ENCODE data around the gene FAM168B. TPM values are rescaled to one million over a fixed set of nuclear protein-coding genes. Genes with fewer than 3 reads are reported as not detected.

Gene FAM168B
- total and polyA plus RNA-seq, 12 donors, result 17.3 to 112 (median 85.0) TPM

- Histone ChIP-seq H3K9me3 (no peaks in the 10 kb centered on the region), H3K4me3 (no peak overlapping the region), H3K36me3 (no peaks in the 10 kb centered on the region), H3K4me1 (no peaks in the 10 kb centered on the region), H3K27ac (no peak overlapping the region), H3K27me3 (peaks cover 0 to 41% (median 14%) of the 10 kb centered on the region in 7 donors)
- no peak for TF ChIP-seq CTCF (IDR thresholded peaks at IDR 0.05)
- intact Hi-C loops (cut with DNase I), result no loop called here
- 90 to 92% methylated on average over 11 of the region's 11 CpGs for WGBS, 2 donors
- no peak for ATAC-seq
- no peak for DNase-seq
Measured at GRCh38 chr2:131015764-131016163, 77.5 kb downstream of the FAM168B start.

- Histone ChIP-seq H3K27me3 (peaks cover 0 to 47% (median 23%) of the 10 kb centered on the region in 7 donors), H3K27ac (no peak overlapping the region), H3K36me3 (no peaks in the 10 kb centered on the region), H3K4me1 (no peaks in the 10 kb centered on the region), H3K9me3 (no peaks in the 10 kb centered on the region), H3K4me3 (no peak overlapping the region)
- no peak for TF ChIP-seq CTCF (IDR thresholded peaks at IDR 0.05)
- no peak for DNase-seq
- intact Hi-C loops (cut with DNase I), result no loop called here
- no peak for ATAC-seq
Measured at GRCh38 chr2:131014141-131014540, 79.1 kb downstream of the FAM168B start.

GRCh38 chr2:131011486-131011885 is 81.8 kb downstream of the FAM168B start:
- H3K9me3 ChIP-seq, result no peaks in the 10 kb centered on the region
- no peaks in the 10 kb centered on the region for H3K4me1 ChIP-seq
- DNase-seq (no peak), ATAC-seq (no peak)
- no peak overlapping the region for H3K27ac ChIP-seq
- H3K4me3 ChIP-seq, result no peak overlapping the region
- no peaks in the 10 kb centered on the region for H3K36me3 ChIP-seq
- no peak for TF ChIP-seq CTCF (IDR thresholded peaks at IDR 0.05)
- peaks cover 0 to 42% (median 20%) of the 10 kb centered on the region in 7 donors for H3K27me3 ChIP-seq
- 59 to 62% methylated on average over 7 of the region's 7 CpGs for WGBS, 2 donors
- intact Hi-C loops (cut with DNase I), result no loop called here

GRCh38 chr2:131010566-131010965 is 82.7 kb downstream of the FAM168B start:
- no peak for TF ChIP-seq CTCF (IDR thresholded peaks at IDR 0.05)
- H3K4me1 ChIP-seq, result no peaks in the 10 kb centered on the region
- 78 to 80% methylated on average over 4 of the region's 4 CpGs for WGBS, 2 donors
- ATAC-seq, result no peak
- no peak overlapping the region for H3K4me3 ChIP-seq
- DNase-seq, result no peak
- H3K36me3 ChIP-seq, result no peaks in the 10 kb centered on the region
- H3K9me3 ChIP-seq, result no peaks in the 10 kb centered on the region
- H3K27me3 ChIP-seq, result peaks cover 0 to 45% (median 17%) of the 10 kb centered on the region in 7 donors
- H3K27ac ChIP-seq, result no peak overlapping the region
- intact Hi-C loops (cut with DNase I), result no loop called here
